ENCODE measurements around the gene MAP7D1.

Gene MAP7D1

DNA sequence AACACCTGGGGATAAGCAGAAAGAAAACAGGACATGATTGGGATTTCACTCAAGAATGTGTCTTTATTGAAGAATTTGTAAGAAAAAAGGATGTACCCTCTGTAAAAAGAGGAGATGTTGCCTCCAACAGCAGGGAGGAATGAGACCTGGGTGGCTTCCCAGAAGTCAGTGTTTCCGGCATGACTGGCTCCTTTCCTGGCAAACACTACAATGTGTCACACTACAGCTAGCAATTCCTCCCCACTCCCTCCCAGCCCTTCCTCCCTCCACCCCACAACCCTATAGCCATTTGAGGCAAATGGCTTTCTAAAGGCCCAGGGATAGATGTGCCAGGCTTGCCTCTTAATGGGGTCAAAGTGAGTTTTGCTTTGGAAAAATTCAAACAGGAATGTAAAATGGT, 19.4 kb upstream of the MAP7D1 start:
- Mint-ChIP-seq H3K4me1 (ENCODE audit: low read depth) (peaks cover 18% of the 10 kb centered on the region), H3K9me3 (ENCODE audit: low read depth) (no peaks in the 10 kb centered on the region), H3K27ac (peak overlapping the region; percentile 22), H3K4me3 (no peak overlapping the region), H3K36me3 (peaks cover 3% of the 10 kb centered on the region), H3K27me3 (no peaks in the 10 kb centered on the region)

DNA sequence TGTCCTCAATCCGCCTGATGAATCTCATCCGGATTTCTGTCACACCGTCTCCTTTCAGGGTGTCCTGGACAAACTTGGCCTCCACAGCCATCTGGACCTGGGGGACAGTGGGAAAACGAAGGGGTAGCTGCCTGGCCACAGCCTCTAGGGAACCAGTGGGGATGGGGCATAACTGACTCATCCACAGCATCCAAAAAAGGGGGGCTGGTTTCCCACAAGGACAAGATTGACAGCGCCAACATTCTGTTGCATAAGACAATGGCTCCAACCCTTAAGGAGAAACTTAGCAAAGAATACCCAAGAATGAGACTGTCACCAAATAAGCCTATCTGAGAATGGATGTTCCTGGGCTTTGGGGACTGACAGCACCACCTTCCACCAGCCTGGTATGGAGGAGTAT, 18.7 kb upstream of the MAP7D1 start:
- no peaks in the 10 kb centered on the region for H3K27me3 Mint-ChIP-seq
- no peak overlapping the region for H3K4me3 Mint-ChIP-seq
- H3K27ac Mint-ChIP-seq, result no peak overlapping the region
- H3K9me3 Mint-ChIP-seq (ENCODE audit: low read depth), result no peaks in the 10 kb centered on the region
- peaks cover 23% of the 10 kb centered on the region for H3K4me1 Mint-ChIP-seq (ENCODE audit: low read depth)
- H3K36me3 Mint-ChIP-seq, result peaks cover 3% of the 10 kb centered on the region

DNA sequence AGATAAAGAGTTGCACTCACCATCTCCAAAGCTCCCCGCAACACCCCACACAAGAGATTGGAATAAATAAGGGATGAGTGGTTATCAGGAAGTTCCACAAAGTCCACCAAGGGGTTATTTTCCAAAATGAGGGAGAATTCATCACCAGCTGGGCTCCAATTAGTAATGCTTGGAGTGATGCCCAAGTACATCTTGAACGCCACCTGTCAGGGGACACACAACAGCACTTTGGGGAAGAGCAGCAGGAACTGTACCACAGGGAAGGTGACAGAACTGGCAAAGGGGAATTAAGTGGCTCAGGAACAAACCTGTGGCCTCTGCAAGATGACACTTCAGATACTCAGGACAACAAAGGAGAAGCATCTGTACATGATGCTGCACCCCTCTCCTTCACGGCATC, 18.2 kb upstream of the MAP7D1 start:
- Mint-ChIP-seq H3K27ac (no peak overlapping the region), H3K4me1 (ENCODE audit: low read depth) (peaks cover 27% of the 10 kb centered on the region)

DNA sequence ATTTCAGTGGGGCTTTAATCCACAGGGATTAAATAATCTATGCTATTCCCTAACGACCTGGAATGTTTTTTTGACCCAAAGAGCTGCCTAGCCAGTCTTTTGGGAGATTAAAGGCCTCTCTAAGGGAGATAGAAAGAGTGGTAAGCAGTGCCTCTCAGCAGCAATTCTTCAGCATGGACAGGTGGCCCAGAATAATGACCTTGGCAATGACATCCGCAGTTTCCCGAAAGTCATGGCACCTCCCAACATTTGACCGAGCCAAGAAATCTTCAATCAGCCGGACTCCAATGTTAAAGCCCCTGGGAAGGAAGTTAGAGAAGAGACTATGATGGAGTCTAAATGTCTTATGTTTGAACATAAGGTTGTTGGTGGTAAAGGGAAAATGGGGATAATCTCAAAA, 16.4 kb upstream of the MAP7D1 start:
- Mint-ChIP-seq H3K36me3 (peaks cover 3% of the 10 kb centered on the region), H3K27ac (no peak overlapping the region), H3K9me3 (ENCODE audit: low read depth) (no peaks in the 10 kb centered on the region), H3K4me1 (ENCODE audit: low read depth) (peaks cover 32% of the 10 kb centered on the region), H3K4me3 (no peak overlapping the region), H3K27me3 (no peaks in the 10 kb centered on the region)

More for the DNA sequence above, 18.2 kb upstream of the MAP7D1 start:
- Mint-ChIP-seq H3K36me3 (peaks cover 3% of the 10 kb centered on the region), H3K27me3 (no peaks in the 10 kb centered on the region), H3K4me3 (no peak overlapping the region), H3K9me3 (ENCODE audit: low read depth) (no peaks in the 10 kb centered on the region)

DNA sequence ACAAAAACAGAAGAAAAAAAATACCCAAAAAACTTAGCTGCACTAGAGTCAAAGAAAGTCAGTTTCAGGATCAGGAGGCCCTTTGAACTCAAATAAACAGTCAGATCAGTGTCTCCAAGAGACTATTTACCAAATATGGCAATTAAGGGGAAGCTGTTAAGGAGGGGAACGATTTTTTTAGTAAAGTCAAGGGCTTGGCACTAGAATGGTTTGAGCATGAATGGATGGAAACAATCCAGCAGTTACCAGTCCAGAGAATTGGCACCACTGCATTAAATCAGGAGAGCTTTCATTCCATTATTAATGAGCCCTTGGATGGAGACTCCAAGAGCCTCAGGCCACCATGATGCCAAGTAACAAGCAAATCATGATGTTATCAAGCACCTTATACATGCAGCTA, 13.8 kb upstream of the MAP7D1 start:
- Mint-ChIP-seq H3K27ac (no peak overlapping the region), H3K36me3 (peaks cover 3% of the 10 kb centered on the region), H3K4me3 (no peak overlapping the region), H3K4me1 (ENCODE audit: low read depth) (peaks cover 38% of the 10 kb centered on the region), H3K27me3 (no peaks in the 10 kb centered on the region), H3K9me3 (ENCODE audit: low read depth) (no peaks in the 10 kb centered on the region)

DNA sequence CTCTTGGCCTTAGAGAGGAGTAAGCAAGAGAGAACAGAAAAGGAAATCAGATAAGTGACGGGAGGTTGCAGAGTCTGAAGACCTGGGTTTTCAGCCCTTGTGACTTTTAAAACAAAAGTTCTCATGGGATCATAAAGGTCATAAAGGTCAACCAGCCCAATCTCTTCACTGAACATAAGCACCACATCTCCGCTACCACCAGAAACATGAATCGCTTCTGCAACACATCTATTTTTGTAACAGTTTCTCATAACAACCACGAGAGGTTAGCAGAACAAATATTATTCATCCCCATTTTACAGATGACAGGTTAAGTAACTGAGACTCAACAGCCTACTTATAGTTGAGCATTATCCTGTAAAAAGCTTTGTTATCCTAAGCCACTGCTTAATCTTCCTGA, 12.5 kb upstream of the MAP7D1 start:
- no peaks in the 10 kb centered on the region for H3K36me3 Mint-ChIP-seq
- H3K9me3 Mint-ChIP-seq (ENCODE audit: low read depth), result no peaks in the 10 kb centered on the region
- no peaks in the 10 kb centered on the region for H3K27me3 Mint-ChIP-seq
- peaks cover 46% of the 10 kb centered on the region for H3K4me1 Mint-ChIP-seq (ENCODE audit: low read depth)
- H3K27ac Mint-ChIP-seq, result no peak overlapping the region
- no peak overlapping the region for H3K4me3 Mint-ChIP-seq

DNA sequence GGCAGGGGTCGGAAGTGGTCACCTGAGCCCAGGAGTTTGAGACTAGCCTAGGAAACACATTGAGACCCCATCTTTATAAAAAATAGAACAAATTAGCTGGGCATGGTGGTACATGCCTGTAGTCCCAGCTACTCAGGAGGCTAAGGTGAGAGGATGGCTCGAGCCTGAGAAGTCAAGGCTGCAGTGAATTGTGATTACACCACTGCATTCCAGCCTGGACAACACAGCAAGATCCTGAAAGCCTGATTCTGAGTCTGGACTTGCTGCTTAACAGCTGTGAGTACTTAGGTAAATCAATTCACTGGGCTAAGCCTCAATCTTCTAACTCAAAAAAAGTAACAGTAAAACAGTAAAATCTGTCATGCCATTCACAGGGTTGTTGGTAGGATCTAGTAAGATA, 11.5 kb upstream of the MAP7D1 start:
- no peaks in the 10 kb centered on the region for H3K27me3 Mint-ChIP-seq
- no peaks in the 10 kb centered on the region for H3K36me3 Mint-ChIP-seq
- no peaks in the 10 kb centered on the region for H3K9me3 Mint-ChIP-seq (ENCODE audit: low read depth)
- H3K4me1 Mint-ChIP-seq (ENCODE audit: low read depth), result peaks cover 49% of the 10 kb centered on the region
- no peak overlapping the region for H3K27ac Mint-ChIP-seq
- no peak overlapping the region for H3K4me3 Mint-ChIP-seq

DNA sequence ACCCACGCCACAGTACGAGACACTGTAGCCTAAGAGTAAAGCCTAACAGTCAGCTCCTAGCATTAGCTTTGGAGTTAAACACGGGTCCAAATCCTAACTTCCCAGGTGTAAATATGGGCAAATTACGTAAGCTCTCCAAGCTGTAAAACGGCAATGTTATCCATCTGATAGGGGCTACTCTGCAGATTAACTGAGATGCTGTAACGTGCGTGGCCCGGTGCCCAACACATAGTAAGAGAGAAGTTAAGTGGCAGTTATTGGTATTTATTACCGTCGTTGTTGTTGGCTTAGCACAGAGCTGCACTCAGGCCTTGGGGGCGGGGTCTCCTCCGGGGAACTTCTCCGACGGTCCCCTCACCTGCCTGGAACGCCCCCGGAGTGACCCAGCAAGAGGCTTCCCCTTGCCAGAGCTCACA, 7.1 kb upstream of the MAP7D1 start:
- Mint-ChIP-seq H3K4me3 (peak overlapping the region; percentile 98), H3K27me3 (no peaks in the 10 kb centered on the region), H3K4me1 (ENCODE audit: low read depth) (peaks cover 61% of the 10 kb centered on the region), H3K9me3 (ENCODE audit: low read depth) (no peaks in the 10 kb centered on the region), H3K27ac (peak overlapping the region; percentile 94), H3K36me3 (no peaks in the 10 kb centered on the region)

DNA sequence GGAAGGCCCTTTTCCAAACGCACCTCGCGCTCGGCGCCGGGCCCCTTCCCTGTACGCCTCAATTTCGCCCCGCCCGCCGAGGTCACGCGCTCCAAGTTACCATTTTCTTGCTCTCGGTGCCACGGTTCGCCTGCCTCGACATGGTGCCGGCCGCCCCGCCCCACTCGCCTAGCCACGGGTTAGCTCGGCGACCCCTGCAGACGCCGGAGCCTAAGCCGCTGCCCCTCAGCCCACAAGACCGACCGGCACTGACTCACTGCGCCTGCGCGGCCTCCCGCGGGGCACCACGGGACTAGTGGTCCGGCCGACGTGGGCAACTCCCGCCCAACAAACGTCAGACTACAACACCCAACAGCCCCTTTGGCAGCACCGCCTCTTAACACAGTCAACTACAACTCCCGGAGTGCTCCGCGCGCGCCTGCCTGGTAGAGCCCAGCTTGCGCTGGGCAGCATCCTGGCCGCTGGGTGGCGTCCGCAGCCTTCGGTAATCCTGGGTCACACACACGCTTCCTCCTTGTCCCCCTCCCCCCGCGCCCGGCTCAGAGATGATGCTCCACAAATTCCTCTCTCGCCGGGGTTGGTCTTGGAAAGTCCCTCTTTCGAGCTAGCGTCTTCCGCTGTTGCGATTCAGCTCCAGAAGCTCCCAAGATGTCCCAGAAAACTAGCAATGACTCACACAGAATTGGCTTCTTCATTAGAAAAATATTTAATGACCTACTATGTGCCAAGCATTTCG, 6.6 kb upstream of the MAP7D1 start, which contains the start of gene TRAPPC3:
Gene TRAPPC3 (minus strand): TSS at position 250 of the 736 bp plus-strand sequence. CDS start 108 bp downstream, at position 142.
- Mint-ChIP-seq H3K4me3 (peak within 1 kb of the TSS; percentile 98), H3K27me3 (no peaks in the 10 kb centered on the region), H3K27ac (peak within 1 kb of the TSS; percentile 94), H3K4me1 (ENCODE audit: low read depth) (peaks cover 65% of the 10 kb centered on the region), H3K36me3 (no peaks in the 10 kb centered on the region), H3K9me3 (ENCODE audit: low read depth) (no peaks in the 10 kb centered on the region)

DNA sequence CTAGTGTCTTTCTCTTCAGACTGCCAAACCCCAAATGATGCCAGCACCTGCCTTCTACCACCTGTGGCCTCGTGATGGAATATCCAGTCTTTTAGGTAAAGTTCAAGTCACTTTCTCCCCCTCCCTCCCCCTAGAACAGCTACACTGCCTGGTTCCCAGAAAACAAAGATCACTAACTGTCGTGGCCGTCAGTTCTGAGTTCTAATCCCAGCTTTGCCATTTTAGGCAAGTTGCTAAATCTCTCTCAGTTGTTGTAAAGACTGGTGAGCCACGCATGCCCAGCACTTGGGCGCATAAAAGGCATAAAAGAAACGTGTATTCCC, 6.0 kb upstream of the MAP7D1 start:
- peak overlapping the region; percentile 94 for H3K27ac Mint-ChIP-seq
- H3K4me3 Mint-ChIP-seq, result peak overlapping the region; percentile 98
- peaks cover 66% of the 10 kb centered on the region for H3K4me1 Mint-ChIP-seq (ENCODE audit: low read depth)
- H3K36me3 Mint-ChIP-seq, result no peaks in the 10 kb centered on the region
- no peaks in the 10 kb centered on the region for H3K27me3 Mint-ChIP-seq
- H3K9me3 Mint-ChIP-seq (ENCODE audit: low read depth), result no peaks in the 10 kb centered on the region

DNA sequence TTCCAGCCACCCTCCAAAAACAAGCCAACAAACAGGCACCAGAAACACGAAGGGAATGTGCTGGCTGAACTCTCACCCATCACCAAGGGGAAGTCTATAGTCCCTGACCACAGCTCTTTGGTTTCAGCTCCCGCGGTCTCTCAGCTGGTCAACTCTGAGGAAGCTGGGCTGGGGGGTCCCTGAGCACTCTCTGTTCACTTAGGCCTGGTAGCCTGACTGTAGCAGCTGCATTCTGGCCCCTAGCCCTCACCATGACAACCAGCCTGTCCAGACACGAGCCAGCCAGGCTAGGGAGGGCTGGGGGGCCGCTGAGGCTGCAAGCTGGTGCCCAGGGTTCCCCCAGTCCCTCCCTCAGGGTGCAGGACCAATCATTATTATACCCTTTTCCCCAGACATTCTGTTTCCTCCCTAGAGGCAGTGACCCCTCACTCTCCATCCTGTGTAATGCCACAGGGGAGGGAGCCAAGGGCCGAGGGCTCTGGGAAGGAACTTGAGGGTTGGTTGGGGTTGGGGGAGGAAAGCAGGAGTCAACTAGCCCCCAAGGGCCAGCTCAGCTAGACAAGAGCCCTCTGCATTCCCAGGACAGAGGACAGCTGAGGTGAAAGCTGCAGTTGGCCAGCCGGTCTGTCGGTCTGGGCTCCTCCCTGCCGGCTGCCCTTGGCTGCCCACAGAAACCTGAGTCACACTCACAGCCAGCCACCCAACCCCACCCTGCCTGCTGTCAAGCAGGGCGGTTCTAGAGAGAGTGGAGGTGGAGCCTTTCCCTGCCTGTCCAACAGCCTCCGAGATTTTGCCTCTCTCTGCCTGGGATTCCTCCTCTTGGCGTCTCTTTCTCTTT, 5.4 kb upstream of the MAP7D1 start:
- Mint-ChIP-seq H3K27me3 (no peaks in the 10 kb centered on the region), H3K4me3 (peak overlapping the region; percentile 98), H3K27ac (peak overlapping the region; percentile 94), H3K36me3 (no peaks in the 10 kb centered on the region), H3K9me3 (ENCODE audit: low read depth) (no peaks in the 10 kb centered on the region), H3K4me1 (ENCODE audit: low read depth) (peaks cover 65% of the 10 kb centered on the region)

DNA sequence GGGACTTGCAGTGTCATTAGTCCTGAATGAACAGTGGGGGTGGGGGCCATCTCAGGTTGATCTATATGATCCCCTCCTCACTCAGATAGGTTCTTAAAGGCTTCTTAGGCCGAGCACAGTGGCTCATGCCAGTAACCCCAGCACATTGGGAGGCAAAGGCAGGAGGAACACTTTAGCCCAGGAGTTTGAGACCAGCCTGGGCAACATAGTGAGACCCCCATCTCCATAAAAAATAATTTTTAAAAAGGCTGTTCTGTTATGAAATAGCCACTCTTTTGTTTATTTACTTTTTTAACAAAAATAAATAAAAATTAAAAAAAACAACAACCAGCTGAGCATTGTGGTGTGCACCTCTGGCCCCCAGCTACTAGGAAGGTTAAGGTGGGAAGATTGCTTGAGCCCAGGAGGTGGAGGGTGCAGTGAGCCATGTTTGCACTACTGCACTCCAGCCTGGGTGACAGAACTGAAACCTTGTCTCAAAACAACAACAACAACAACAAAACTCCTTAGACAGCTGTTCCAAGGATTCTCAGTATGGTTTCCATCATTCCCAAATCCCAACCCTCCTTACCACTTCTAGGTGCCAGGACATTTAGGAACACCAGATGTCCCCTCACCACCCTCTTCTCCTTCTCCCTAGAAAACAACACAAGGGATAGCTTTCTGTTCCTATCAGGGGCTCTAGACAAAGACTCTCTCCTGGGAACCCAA, 4.7 kb upstream of the MAP7D1 start:
- H3K4me3 Mint-ChIP-seq, result peak overlapping the region; percentile 71
- no peaks in the 10 kb centered on the region for H3K27me3 Mint-ChIP-seq
- H3K36me3 Mint-ChIP-seq, result no peaks in the 10 kb centered on the region
- peak overlapping the region; percentile 94 for H3K27ac Mint-ChIP-seq
- H3K4me1 Mint-ChIP-seq (ENCODE audit: low read depth), result peaks cover 66% of the 10 kb centered on the region
- H3K9me3 Mint-ChIP-seq (ENCODE audit: low read depth), result no peaks in the 10 kb centered on the region

DNA sequence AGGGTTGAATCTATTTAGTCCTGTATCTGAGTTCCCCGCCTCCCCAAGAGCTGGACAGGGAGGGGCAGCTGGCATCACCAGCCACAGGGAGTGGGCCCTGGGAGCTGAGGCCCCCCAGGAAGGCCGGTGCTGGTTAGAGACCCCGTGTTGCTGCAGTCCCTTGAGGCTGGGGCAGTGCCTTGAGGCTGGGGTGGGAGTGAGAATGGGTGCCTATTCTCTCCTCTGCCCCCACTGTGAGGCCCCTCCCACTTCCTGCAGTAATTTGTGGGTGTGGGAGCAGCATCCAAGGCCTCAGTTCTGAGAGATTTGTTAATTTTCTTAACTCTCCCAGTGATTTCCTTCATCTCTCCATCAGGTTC, 4.1 kb upstream of the MAP7D1 start:
- Mint-ChIP-seq H3K4me3 (peak overlapping the region; percentile 71), H3K9me3 (ENCODE audit: low read depth) (no peaks in the 10 kb centered on the region), H3K4me1 (ENCODE audit: low read depth) (peaks cover 63% of the 10 kb centered on the region), H3K27me3 (no peaks in the 10 kb centered on the region), H3K36me3 (no peaks in the 10 kb centered on the region), H3K27ac (peak overlapping the region; percentile 86)

DNA sequence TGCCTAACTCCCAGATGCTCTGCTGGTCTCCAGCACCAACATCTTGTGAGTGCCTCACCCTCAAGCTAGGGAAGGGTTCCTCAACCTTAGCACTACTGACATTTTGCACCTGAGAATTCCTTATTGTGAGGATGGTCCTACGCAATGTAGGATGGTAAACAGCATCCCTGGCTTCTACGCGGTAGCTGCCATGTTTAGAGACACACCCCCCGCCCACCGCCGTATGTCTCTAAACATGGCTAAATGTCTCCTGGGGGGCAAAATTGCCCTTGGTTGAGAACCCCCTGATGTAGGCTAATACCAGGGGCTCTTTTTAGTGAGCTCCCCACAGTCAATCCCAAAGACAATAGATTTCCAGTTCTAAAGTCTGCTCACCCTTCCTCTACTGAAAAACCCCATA, 2.5 kb upstream of the MAP7D1 start:
- Mint-ChIP-seq H3K9me3 (ENCODE audit: low read depth) (no peaks in the 10 kb centered on the region), H3K4me3 (peak overlapping the region; percentile 52), H3K4me1 (ENCODE audit: low read depth) (peaks cover 64% of the 10 kb centered on the region), H3K36me3 (no peaks in the 10 kb centered on the region), H3K27ac (peak overlapping the region; percentile 66), H3K27me3 (no peaks in the 10 kb centered on the region)

DNA sequence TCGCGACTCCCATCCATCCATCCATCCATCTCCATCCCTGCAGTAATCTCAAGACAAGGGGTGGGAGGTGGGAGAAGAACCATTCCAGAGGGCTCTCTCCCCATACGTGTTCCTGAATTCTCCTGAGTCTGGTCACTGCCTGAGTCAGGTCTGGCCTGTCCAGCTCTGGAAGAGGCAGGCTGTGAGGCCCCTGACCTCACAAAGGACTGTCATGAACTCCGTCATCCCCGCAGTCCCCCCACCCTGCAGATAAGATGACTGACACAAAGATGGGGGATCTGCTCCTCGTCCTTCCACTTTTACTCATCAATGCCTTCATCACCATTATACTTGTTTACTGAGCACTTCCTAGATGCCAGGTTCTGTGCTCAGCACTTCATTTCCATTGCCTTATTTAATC, 1.6 kb upstream of the MAP7D1 start:
- H3K27ac Mint-ChIP-seq, result peak overlapping the region; percentile 96
- peaks cover 2% of the 10 kb centered on the region for H3K36me3 Mint-ChIP-seq
- H3K4me1 Mint-ChIP-seq (ENCODE audit: low read depth), result peaks cover 67% of the 10 kb centered on the region
- no peaks in the 10 kb centered on the region for H3K9me3 Mint-ChIP-seq (ENCODE audit: low read depth)
- peak overlapping the region; percentile 85 for H3K4me3 Mint-ChIP-seq
- H3K27me3 Mint-ChIP-seq, result no peaks in the 10 kb centered on the region
